RWPE2 (cell line): ENCODE measurements around the gene TMEM30B.

Experiments
- ATAC-seq: fragments of 200-7000 bp; cut with Tn5 transposase; 3 replicates; pipeline ENCODE4 v1.9.1; 2021; ENCODE audit warnings: low read depth
- DNase-seq: peaks from one replicate; pipeline ENCODE4 v3.0.0-alpha.2; 2020; ENCODE audit warnings: low spot score
- H3K27ac ChIP-seq: fragments of 450-650 bp; 2 replicates; pipeline ENCODE4 v1.5.1; 2017; ENCODE audit warnings: mild to moderate bottlenecking; ENCODE audit not compliant: poor library complexity, severe bottlenecking
- H3K27me3 ChIP-seq: fragments of 250-450 bp; sonication (Bioruptor Pico); 2 replicates; pipeline ENCODE4 v1.5.1; 2021; ENCODE audit warnings: mild to moderate bottlenecking, moderate library complexity; ENCODE audit not compliant: insufficient read depth, poor library complexity, severe bottlenecking
- H3K36me3 ChIP-seq: fragments of 250-450 bp; sonication (Bioruptor Pico); 2 replicates; pipeline ENCODE4 v1.5.1; 2020; ENCODE audit warnings: low read depth, mild to moderate bottlenecking, moderate library complexity
- H3K4me1 ChIP-seq: fragments of 250-450 bp; sonication (Bioruptor Pico); 2 replicates; pipeline ENCODE4 v1.5.1; 2021; ENCODE audit warnings: mild to moderate bottlenecking, moderate library complexity; ENCODE audit not compliant: insufficient read depth, poor library complexity, severe bottlenecking
- H3K4me3 ChIP-seq: fragments of 250-450 bp; sonication (Bioruptor Pico); 2 replicates; pipeline ENCODE4 v1.5.1; 2021; ENCODE audit warnings: mild to moderate bottlenecking, moderate library complexity; ENCODE audit not compliant: severe bottlenecking
- H3K9me3 ChIP-seq: fragments of 250-450 bp; sonication (Bioruptor Pico); 2 replicates; pipeline ENCODE4 v1.5.1; 2021; ENCODE audit warnings: mild to moderate bottlenecking, moderate library complexity; ENCODE audit not compliant: severe bottlenecking
- CTCF ChIP-seq: fragments of 450-650 bp; IDR thresholded peaks from one replicate; pipeline ENCODE4 v1.5.1; 2017; ENCODE audit warnings: mild to moderate bottlenecking, moderate library complexity; ENCODE audit not compliant: poor library complexity, severe bottlenecking

Gene TMEM30B

GRCh38 chr14:61284001-61284400 is 2.9 kb upstream of the TMEM30B start:
- TF ChIP-seq CTCF = no peak

GRCh38 chr14:61282746-61283145 is 1.6 kb upstream of the TMEM30B start:
- peak overlapping the region; percentile 82 for H3K27ac ChIP-seq
- peaks cover 9% of the 10 kb centered on the region for H3K36me3 ChIP-seq
- no peak overlapping the region for H3K4me3 ChIP-seq
- H3K27me3 ChIP-seq = no peaks in the 10 kb centered on the region
- no peaks in the 10 kb centered on the region for H3K9me3 ChIP-seq
- DNase-seq (no peak), ATAC-seq (no peak)
- H3K4me1 ChIP-seq = peaks cover 15% of the 10 kb centered on the region
- no peak for TF ChIP-seq CTCF

More at GRCh38 chr14:61284001-61284400, 2.9 kb upstream of the TMEM30B start:
- Histone ChIP-seq H3K4me1 (peaks cover 11% of the 10 kb centered on the region), H3K9me3 (no peaks in the 10 kb centered on the region), H3K4me3 (no peak overlapping the region), H3K36me3 (no peaks in the 10 kb centered on the region), H3K27me3 (no peaks in the 10 kb centered on the region), H3K27ac (no peak overlapping the region)
- ATAC-seq (no peak), DNase-seq (no peak)

GRCh38 chr14:61281948-61282275 is 774 bp upstream of the TMEM30B start:
- peaks cover 22% of the 10 kb centered on the region for H3K4me1 ChIP-seq
- no peaks in the 10 kb centered on the region for H3K27me3 ChIP-seq
- peak overlapping the region; percentile 64 for H3K4me3 ChIP-seq
- no peak for DNase-seq
- no peak for TF ChIP-seq CTCF
- peak overlapping the region; percentile 82 for H3K27ac ChIP-seq
- H3K36me3 ChIP-seq = peaks cover 13% of the 10 kb centered on the region
- no peaks in the 10 kb centered on the region for H3K9me3 ChIP-seq
- ATAC-seq = no peak

- Histone ChIP-seq H3K4me3 (peak overlapping the region; percentile 64), H3K27ac (peak overlapping the region; percentile 82), H3K9me3 (no peaks in the 10 kb centered on the region), H3K4me1 (peaks cover 17% of the 10 kb centered on the region), H3K36me3 (peaks cover 13% of the 10 kb centered on the region), H3K27me3 (no peaks in the 10 kb centered on the region)
- TF ChIP-seq CTCF = peak; percentile 89
- DNase-seq (peak; percentile 84), ATAC-seq (peak; percentile 48)
These were observed 482 bp downstream of the TMEM30B start for GRCh38 chr14:61280526-61281185.

- Histone ChIP-seq H3K4me1 (peaks cover 12% of the 10 kb centered on the region), H3K27ac (peak overlapping the region; percentile 82), H3K36me3 (peaks cover 13% of the 10 kb centered on the region), H3K4me3 (peak overlapping the region; percentile 64), H3K27me3 (no peaks in the 10 kb centered on the region), H3K9me3 (no peaks in the 10 kb centered on the region)
- peak; percentile 7 for ATAC-seq
- DNase-seq = peak; percentile 72
- no peak for TF ChIP-seq CTCF
These were observed 1.0 kb downstream of the TMEM30B start for GRCh38 chr14:61280092-61280525.
